ENCODE data around the gene TPM4.
A peak's percentile ranks its signal among the peaks of the same experiment; 100 is the strongest.
"Not testable (repeated sequence)": the region's sequence is repeated elsewhere in the genome, so short reads cannot be mapped to it uniquely, and the experiment has no call there.

Gene TPM4

DNA sequence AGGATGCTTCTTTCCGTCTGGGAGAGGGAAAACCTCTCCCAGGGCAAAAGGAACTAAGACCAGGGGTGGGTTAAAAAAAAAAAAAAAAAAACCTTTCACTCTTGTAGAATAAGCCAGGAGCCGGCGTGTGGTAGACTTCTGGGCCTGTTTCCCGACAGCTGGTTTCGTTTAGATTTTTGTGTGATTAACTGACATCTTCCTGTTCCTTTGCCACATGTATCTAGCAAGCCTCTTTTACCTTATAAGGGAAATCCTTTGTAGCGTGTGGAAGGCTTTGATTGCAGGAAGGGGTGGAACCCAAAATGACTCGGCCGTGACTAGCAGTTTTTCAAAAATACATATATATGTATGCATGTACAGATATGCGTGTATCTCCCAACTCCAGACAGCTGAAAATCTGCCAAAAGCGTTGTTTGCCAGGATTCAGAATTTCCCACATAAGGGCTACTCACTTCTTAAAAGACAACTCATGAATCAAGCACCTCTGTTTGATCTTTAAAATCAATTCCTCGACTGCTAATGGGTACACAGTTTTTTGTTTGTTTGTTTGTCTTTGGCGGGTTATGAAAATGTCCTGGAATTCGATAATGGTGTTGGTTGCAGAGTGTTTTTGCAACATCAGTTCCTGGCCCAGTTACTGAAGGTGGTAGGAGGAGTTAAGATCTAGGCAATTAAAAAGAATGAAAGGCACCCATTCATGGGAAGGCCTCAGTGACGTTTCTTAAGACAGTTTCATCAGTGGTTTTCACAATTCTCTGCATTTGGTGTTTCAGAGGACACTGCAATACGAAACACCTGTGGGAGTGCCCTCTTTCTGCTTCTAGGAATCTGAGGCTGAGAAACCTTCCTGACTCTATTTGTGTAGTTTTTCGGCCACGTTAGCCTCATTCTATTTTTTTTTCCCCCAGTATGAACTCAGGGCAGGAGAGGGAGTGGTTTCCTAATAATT lies 2.7 kb downstream of the TPM4 start:
- Histone ChIP-seq H3K27me3 (replicated peaks; ENCODE audit: control insufficient read depth, insufficient read depth, low read length) (no peaks in the 10 kb centered on the region), H3K4me3 (replicated peaks; ENCODE audit: low read depth, low read length) (peak overlapping the region; percentile 82), H3K36me3 (ENCODE audit: control insufficient read depth, insufficient read depth, low read length) (peaks cover 16% of the 10 kb centered on the region)
- TF ChIP-seq, protein P1, sequence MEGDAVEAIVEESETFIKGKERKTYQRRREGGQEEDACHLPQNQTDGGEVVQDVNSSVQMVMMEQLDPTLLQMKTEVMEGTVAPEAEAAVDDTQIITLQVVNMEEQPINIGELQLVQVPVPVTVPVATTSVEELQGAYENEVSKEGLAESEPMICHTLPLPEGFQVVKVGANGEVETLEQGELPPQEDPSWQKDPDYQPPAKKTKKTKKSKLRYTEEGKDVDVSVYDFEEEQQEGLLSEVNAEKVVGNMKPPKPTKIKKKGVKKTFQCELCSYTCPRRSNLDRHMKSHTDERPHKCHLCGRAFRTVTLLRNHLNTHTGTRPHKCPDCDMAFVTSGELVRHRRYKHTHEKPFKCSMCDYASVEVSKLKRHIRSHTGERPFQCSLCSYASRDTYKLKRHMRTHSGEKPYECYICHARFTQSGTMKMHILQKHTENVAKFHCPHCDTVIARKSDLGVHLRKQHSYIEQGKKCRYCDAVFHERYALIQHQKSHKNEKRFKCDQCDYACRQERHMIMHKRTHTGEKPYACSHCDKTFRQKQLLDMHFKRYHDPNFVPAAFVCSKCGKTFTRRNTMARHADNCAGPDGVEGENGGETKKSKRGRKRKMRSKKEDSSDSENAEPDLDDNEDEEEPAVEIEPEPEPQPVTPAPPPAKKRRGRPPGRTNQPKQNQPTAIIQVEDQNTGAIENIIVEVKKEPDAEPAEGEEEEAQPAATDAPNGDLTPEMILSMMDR (IDR thresholded peaks at IDR 0.05; ENCODE audit: insufficient read depth, low read length, poor library complexity, severe bottlenecking) = no peak
- peak; percentile 77 for DNase-seq (ENCODE audit: extremely low read depth, insufficient read length)

DNA sequence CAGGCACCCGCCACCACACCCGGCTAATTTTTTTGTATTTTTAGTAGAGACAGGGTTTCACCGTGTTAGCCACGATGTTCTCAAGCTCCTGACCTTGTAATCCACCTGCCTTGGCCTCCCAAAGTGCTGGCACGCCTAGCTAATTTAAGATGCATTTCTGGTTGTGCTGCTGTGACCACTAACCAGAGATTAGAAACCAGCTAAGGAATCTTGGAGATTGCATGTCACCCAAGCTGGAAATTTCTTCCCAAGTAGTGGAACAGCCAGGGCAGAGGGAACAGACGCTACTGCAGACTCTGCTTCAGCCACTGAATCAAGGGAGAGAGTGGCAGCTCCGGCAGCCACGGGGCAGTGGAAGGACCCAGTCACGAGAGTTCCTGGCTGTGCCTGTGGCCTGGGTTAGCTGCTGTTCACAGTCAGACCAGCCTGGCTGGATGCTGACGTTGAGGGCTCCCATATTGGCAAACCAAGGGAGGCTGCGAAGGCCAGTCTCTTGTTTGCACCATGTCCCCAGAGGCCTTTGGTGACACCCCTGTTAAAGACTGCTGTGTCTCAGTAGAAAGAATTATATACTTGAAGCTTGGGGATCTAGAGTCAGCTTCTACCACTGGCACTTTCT lies 7.9 kb downstream of the TPM4 start:
- peaks cover 45% of the 10 kb centered on the region for H3K36me3 ChIP-seq (ENCODE audit: control insufficient read depth, insufficient read depth, low read length)
- no peak for DNase-seq (ENCODE audit: extremely low read depth, insufficient read length)
- TF ChIP-seq, protein P1 (IDR thresholded peaks at IDR 0.05; ENCODE audit: insufficient read depth, low read length, poor library complexity, severe bottlenecking) = no peak
- H3K4me3 ChIP-seq (replicated peaks; ENCODE audit: low read depth, low read length) = no peak overlapping the region
- no peaks in the 10 kb centered on the region for H3K27me3 ChIP-seq (replicated peaks; ENCODE audit: control insufficient read depth, insufficient read depth, low read length)

- Histone ChIP-seq H3K27me3 (replicated peaks; ENCODE audit: control insufficient read depth, insufficient read depth, low read length) (no peaks in the 10 kb centered on the region), H3K4me3 (replicated peaks; ENCODE audit: low read depth, low read length) (no peak overlapping the region), H3K36me3 (ENCODE audit: control insufficient read depth, insufficient read depth, low read length) (peaks cover 47% of the 10 kb centered on the region)
- TF ChIP-seq, protein P1 (IDR thresholded peaks at IDR 0.05; ENCODE audit: insufficient read depth, low read length, poor library complexity, severe bottlenecking) = no peak
- no peak for DNase-seq (ENCODE audit: extremely low read depth, insufficient read length)
These were observed 8.8 kb downstream of the TPM4 start for GRCh38 chr19:16085115-16085514.

GRCh38 chr19:16087404-16087803 lies 11.1 kb downstream of the TPM4 start:
- DNase-seq (ENCODE audit: extremely low read depth, insufficient read length); H3K4me3 ChIP-seq (replicated peaks; ENCODE audit: low read depth, low read length); H3K27me3 ChIP-seq (replicated peaks; ENCODE audit: control insufficient read depth, insufficient read depth, low read length): not testable (repeated sequence)
- H3K36me3 ChIP-seq (ENCODE audit: control insufficient read depth, insufficient read depth, low read length) = peaks cover 56% of the 10 kb centered on the region

GRCh38 chr19:16087940-16088339 lies 11.6 kb downstream of the TPM4 start:
- TF ChIP-seq, protein P1 (IDR thresholded peaks at IDR 0.05; ENCODE audit: insufficient read depth, low read length, poor library complexity, severe bottlenecking) = no peak
- H3K4me3 ChIP-seq (replicated peaks; ENCODE audit: low read depth, low read length) = no peak overlapping the region
- no peak for DNase-seq (ENCODE audit: extremely low read depth, insufficient read length)
- no peaks in the 10 kb centered on the region for H3K27me3 ChIP-seq (replicated peaks; ENCODE audit: control insufficient read depth, insufficient read depth, low read length)
- H3K36me3 ChIP-seq (ENCODE audit: control insufficient read depth, insufficient read depth, low read length) = peaks cover 54% of the 10 kb centered on the region

- H3K36me3 ChIP-seq (ENCODE audit: control insufficient read depth, insufficient read depth, low read length) = peaks cover 54% of the 10 kb centered on the region
These were observed 12.2 kb downstream of the TPM4 start for GRCh38 chr19:16088351-16089009.

More at GRCh38 chr19:16088351-16089009, 12.2 kb downstream of the TPM4 start:
- no peaks in the 10 kb centered on the region for H3K27me3 ChIP-seq (replicated peaks; ENCODE audit: control insufficient read depth, insufficient read depth, low read length)
- TF ChIP-seq, protein P1 (IDR thresholded peaks at IDR 0.05; ENCODE audit: insufficient read depth, low read length, poor library complexity, severe bottlenecking) = no peak
- no peak for DNase-seq (ENCODE audit: extremely low read depth, insufficient read length)
- no peak overlapping the region for H3K4me3 ChIP-seq (replicated peaks; ENCODE audit: low read depth, low read length)

Measured in GM06990 (cell line).